Lower lobe of right lung (tissue), 2 donors: ENCODE data around the gene COL4A1. TPM values are rescaled to one million over a fixed set of nuclear protein-coding genes. Genes with fewer than 3 reads are reported as not detected.

Experiments used
- ATAC-seq, 2 donors: fragments of 200-7000 bp; cut with Tn5 transposase; one replicate each; pipeline ENCODE4 v1.9.1; 2020 to 2022; ENCODE audit warnings: mild to moderate bottlenecking in 2 of 2, moderate library complexity in 2 of 2
- DNase-seq: peaks from one replicate; pipeline ENCODE4 v3.0.0-alpha.2; 2020
- H3K27ac ChIP-seq: fragments of 200-600 bp; one replicate; pipeline ENCODE4 v1.8.0; 2022
- H3K27me3 ChIP-seq: fragments of 200-600 bp; one replicate; pipeline ENCODE4 v1.8.0; 2022; ENCODE audit warnings: low read depth
- H3K36me3 ChIP-seq: fragments of 200-600 bp; one replicate; pipeline ENCODE4 v1.8.0; 2022; ENCODE audit warnings: mild to moderate bottlenecking
- H3K4me1 ChIP-seq: fragments of 200-600 bp; one replicate; pipeline ENCODE4 v1.8.0; 2022
- H3K4me3 ChIP-seq: fragments of 200-600 bp; one replicate; pipeline ENCODE4 v1.8.0; 2022; ENCODE audit warnings: mild to moderate bottlenecking
- H3K9me3 ChIP-seq: fragments of 200-600 bp; one replicate; pipeline ENCODE4 v1.8.0; 2022
- CTCF ChIP-seq: fragments of 200-600 bp; IDR thresholded peaks from one replicate; pipeline ENCODE4 v1.8.0; 2022; ENCODE audit warnings: antibody characterized with exemption, mild to moderate bottlenecking
- intact Hi-C: fragments of 100-400 bp; cut with DNase I; formaldehyde crosslinking; loops from one replicate; pipeline ENCODE4 v1.11.0; 2022
- total RNA-seq: library from RNA; stranded (reverse); fragmentation: NEBNext Ultra II Directional; extraction: Animal tissue kit (Norgen Biotek cat#: 25700); gene quantifications from one replicate; pipeline ENCODE4 v1.2.1, GENCODE V29; 2021
- donor health status: DM: no; HTN: yes; CAD: no; lungs with severe emphysema.

Gene COL4A1
- total RNA-seq, 1 donor from 2014 or later, result 161 TPM

- no peak for TF ChIP-seq CTCF
- no peaks in the 10 kb centered on the region for H3K9me3 ChIP-seq
- no peaks in the 10 kb centered on the region for H3K36me3 ChIP-seq
- H3K27me3 ChIP-seq, result no peaks in the 10 kb centered on the region
- H3K4me3 ChIP-seq, result no peak overlapping the region
- peak overlapping the region; percentile 60 for H3K27ac ChIP-seq
- intact Hi-C loops, result loop anchor here (10.0 kb wide), 1 partner anchor 70 kb away; the partner anchor contains the start of genes COL4A1 and COL4A2
- ATAC-seq (no peak), DNase-seq (no peak)
- H3K4me1 ChIP-seq, result peaks cover 35% of the 10 kb centered on the region
Measured at GRCh38 chr13:110234532-110234931, 72.4 kb downstream of the COL4A1 start.

GRCh38 chr13:110233951-110234280 lies 73.0 kb downstream of the COL4A1 start:
- intact Hi-C loops, result loop anchor here (10.0 kb wide), 1 partner anchor 71 kb away; the partner anchor contains the start of genes COL4A1 and COL4A2
- no peak for ATAC-seq
- no peak overlapping the region for H3K4me3 ChIP-seq

GRCh38 chr13:110233181-110233950 lies 73.6 kb downstream of the COL4A1 start:
- Histone ChIP-seq H3K9me3 (no peaks in the 10 kb centered on the region), H3K4me3 (peak overlapping the region; percentile 10), H3K4me1 (peaks cover 31% of the 10 kb centered on the region), H3K27me3 (no peaks in the 10 kb centered on the region), H3K36me3 (no peaks in the 10 kb centered on the region), H3K27ac (peak overlapping the region; percentile 60)
- intact Hi-C loops, result loop anchor here (10.0 kb wide), 1 partner anchor 71 kb away; the partner anchor contains the start of genes COL4A1 and COL4A2
- DNase-seq (no peak), ATAC-seq (peak; percentile 5 to 32)
- TF ChIP-seq CTCF, result no peak

More at GRCh38 chr13:110233951-110234280, 73.0 kb downstream of the COL4A1 start:
- no peak for DNase-seq
- no peak for TF ChIP-seq CTCF
- Histone ChIP-seq H3K36me3 (no peaks in the 10 kb centered on the region), H3K27ac (peak overlapping the region; percentile 60), H3K9me3 (no peaks in the 10 kb centered on the region), H3K4me1 (peaks cover 31% of the 10 kb centered on the region), H3K27me3 (no peaks in the 10 kb centered on the region)

GRCh38 chr13:110232756-110233155 lies 74.2 kb downstream of the COL4A1 start:
- DNase-seq, result no peak
- Histone ChIP-seq H3K27ac (peak overlapping the region; percentile 60), H3K4me1 (peaks cover 31% of the 10 kb centered on the region)

GRCh38 chr13:110232142-110232541 lies 74.8 kb downstream of the COL4A1 start:
- H3K4me1 ChIP-seq, result peaks cover 27% of the 10 kb centered on the region
- TF ChIP-seq CTCF, result no peak
- no peaks in the 10 kb centered on the region for H3K27me3 ChIP-seq
- H3K4me3 ChIP-seq, result no peak overlapping the region
- H3K36me3 ChIP-seq, result no peaks in the 10 kb centered on the region
- intact Hi-C loops, result loop anchor here (10.0 kb wide), 1 partner anchor 73 kb away; the partner anchor contains the start of genes COL4A1 and COL4A2
- no peak for DNase-seq
- peak overlapping the region; percentile 60 for H3K27ac ChIP-seq
- ATAC-seq, result no peak
- H3K9me3 ChIP-seq, result no peaks in the 10 kb centered on the region

More at GRCh38 chr13:110232756-110233155, 74.2 kb downstream of the COL4A1 start:
- Histone ChIP-seq H3K9me3 (no peaks in the 10 kb centered on the region), H3K27me3 (no peaks in the 10 kb centered on the region), H3K4me3 (peak overlapping the region; percentile 10), H3K36me3 (no peaks in the 10 kb centered on the region)
- no peak for TF ChIP-seq CTCF
- peak in 1 of 2 donors; percentile 41 for ATAC-seq
- intact Hi-C loops, result loop anchor here (10.0 kb wide), 1 partner anchor 72 kb away; the partner anchor contains the start of genes COL4A1 and COL4A2
